Measurements from ENCODE around the gene GRIK1. TPM values are rescaled to one million over a fixed set of nuclear protein-coding genes. Genes with fewer than 3 reads are reported as not detected.

The GRIK1 gene
- total RNA-seq, 1 experiment from 2014 or later: not detected

- Histone ChIP-seq H3K4me1 (replicated peaks; ENCODE audit: insufficient read depth) (no peaks in the 10 kb centered on the region), H3K9me3 (ENCODE audit: insufficient read depth, low read depth) (peaks cover 4% of the 10 kb centered on the region; the same call in 1 of the 2 replicates), H3F3A (ENCODE audit: insufficient read depth, low read depth) (no peaks in the 10 kb centered on the region; the same call in 1 of the 2 replicates), H3K9me2 (ENCODE audit: insufficient read depth) (no peaks in the 10 kb centered on the region), H3K27ac (no peak overlapping the region), H3K4me3 (no peak overlapping the region), H2AFZ (no peak overlapping the region), H3K36me3 (ENCODE audit: low read depth) (no peaks in the 10 kb centered on the region), H3K4me2 (no peak overlapping the region), H4K20me1 (ENCODE audit: insufficient read depth) (no peaks in the 10 kb centered on the region), H3K79me2 (ENCODE audit: low read depth) (no peaks in the 10 kb centered on the region), H3K27me3 (ENCODE audit: insufficient read depth, low read depth) (no peaks in the 10 kb centered on the region)
- TF ChIP-seq CTCF (conservative IDR thresholded peaks at IDR 0.05): no peak
- no peak for TF ChIP-seq EZH2 (IDR thresholded peaks at IDR 0.05; ENCODE audit: low read depth)
- ChIA-PET POLR2A (ENCODE audit: unreplicated experiment) (no interaction called here), CTCF (no interaction called here)
- intact Hi-C loops (cut with micrococcal nuclease; ENCODE audit: unreplicated experiment): no loop called here
- no peak for DNase-seq
- no TSS peak for BruUV-seq (replicated peaks)
Measured at GRCh38 chr21:29524055-29524454, 415.7 kb downstream of the GRIK1 start.

DNA sequence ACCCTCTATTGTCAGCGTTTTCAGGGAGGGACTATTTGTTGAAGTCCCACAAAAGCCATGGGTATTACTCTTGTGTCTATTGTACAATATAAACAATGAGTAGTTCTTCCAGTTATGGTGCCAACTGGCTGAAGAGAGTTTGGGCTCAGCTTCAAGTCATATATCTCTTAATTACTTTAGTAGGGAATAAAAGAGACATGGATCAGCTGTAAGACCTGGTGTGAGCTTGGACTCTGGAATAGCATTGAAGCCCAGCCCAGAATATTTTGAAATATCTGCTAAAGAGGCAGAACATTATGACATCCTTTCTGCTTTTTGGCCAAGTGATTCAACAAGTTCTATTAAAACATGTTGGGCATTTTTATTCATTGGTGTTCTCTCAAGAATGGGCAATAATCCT lies 416.1 kb downstream of the GRIK1 start:
- Histone ChIP-seq H4K20me1 (ENCODE audit: insufficient read depth) (no peaks in the 10 kb centered on the region), H3K27me3 (ENCODE audit: insufficient read depth, low read depth) (no peaks in the 10 kb centered on the region), H3K9me2 (ENCODE audit: insufficient read depth) (no peaks in the 10 kb centered on the region), H3K79me2 (ENCODE audit: low read depth) (no peaks in the 10 kb centered on the region), H3K36me3 (ENCODE audit: low read depth) (no peaks in the 10 kb centered on the region), H3K4me2 (no peak overlapping the region), H3K27ac (no peak overlapping the region), H3F3A (ENCODE audit: insufficient read depth, low read depth) (no peaks in the 10 kb centered on the region; the same call in 1 of the 2 replicates), H3K4me1 (replicated peaks; ENCODE audit: insufficient read depth) (no peaks in the 10 kb centered on the region), H2AFZ (no peak overlapping the region), H3K4me3 (no peak overlapping the region), H3K9me3 (ENCODE audit: insufficient read depth, low read depth) (peaks cover 4% of the 10 kb centered on the region; the same call in 1 of the 2 replicates)
- POLR2A ChIA-PET (ENCODE audit: unreplicated experiment): no interaction called here
- intact Hi-C loops (cut with micrococcal nuclease; ENCODE audit: unreplicated experiment): no loop called here
- no TSS peak for BruUV-seq (replicated peaks)
- DNase-seq: no peak
- CTCF ChIA-PET: no interaction called here
- TF ChIP-seq EZH2 (IDR thresholded peaks at IDR 0.05; ENCODE audit: low read depth): no peak
- no peak for TF ChIP-seq CTCF (conservative IDR thresholded peaks at IDR 0.05)

DNA sequence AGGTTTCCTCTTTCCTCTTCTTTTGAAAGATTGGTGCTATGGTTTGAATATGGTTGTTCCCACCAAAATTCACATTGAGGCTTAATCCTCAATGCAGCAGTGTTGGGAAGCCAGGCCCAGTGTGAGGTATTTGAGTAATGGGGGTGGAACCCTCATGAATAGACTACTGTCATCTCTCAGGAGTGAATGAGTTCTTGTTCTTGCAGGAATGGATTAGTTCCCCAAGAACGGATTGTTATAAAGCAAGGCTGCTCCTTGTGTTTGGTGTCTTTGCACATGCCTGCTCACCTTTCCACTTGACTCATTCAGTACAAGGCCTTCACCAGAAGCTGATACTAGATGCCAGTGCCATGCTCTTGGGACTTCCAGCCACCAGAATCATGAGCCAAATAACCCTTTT lies 417.9 kb downstream of the GRIK1 start:
- no peaks in the 10 kb centered on the region; the same call in 1 of the 2 replicates for H3F3A ChIP-seq (ENCODE audit: insufficient read depth, low read depth)
- peaks cover 4% of the 10 kb centered on the region; the same call in 1 of the 2 replicates for H3K9me3 ChIP-seq (ENCODE audit: insufficient read depth, low read depth)
- ChIA-PET POLR2A (ENCODE audit: unreplicated experiment) (no interaction called here), CTCF (no interaction called here)
- no peak overlapping the region for H3K4me2 ChIP-seq
- H3K27me3 ChIP-seq (ENCODE audit: insufficient read depth, low read depth): no peaks in the 10 kb centered on the region
- H3K9me2 ChIP-seq (ENCODE audit: insufficient read depth): no peaks in the 10 kb centered on the region
- no peaks in the 10 kb centered on the region for H3K79me2 ChIP-seq (ENCODE audit: low read depth)
- H2AFZ ChIP-seq: no peak overlapping the region
- no peak for DNase-seq
- H4K20me1 ChIP-seq (ENCODE audit: insufficient read depth): no peaks in the 10 kb centered on the region
- TF ChIP-seq CTCF (conservative IDR thresholded peaks at IDR 0.05): no peak
- no peak for TF ChIP-seq EZH2 (IDR thresholded peaks at IDR 0.05; ENCODE audit: low read depth)
- H3K27ac ChIP-seq: no peak overlapping the region
- no peaks in the 10 kb centered on the region for H3K4me1 ChIP-seq (replicated peaks; ENCODE audit: insufficient read depth)
- H3K36me3 ChIP-seq (ENCODE audit: low read depth): no peaks in the 10 kb centered on the region
- no TSS peak for BruUV-seq (replicated peaks)
- H3K4me3 ChIP-seq: no peak overlapping the region
- intact Hi-C loops (cut with micrococcal nuclease; ENCODE audit: unreplicated experiment): no loop called here

Measured in PC-9 (cell line).